ENCODE data around the gene TMLHE.

TMLHE gene

DNA sequence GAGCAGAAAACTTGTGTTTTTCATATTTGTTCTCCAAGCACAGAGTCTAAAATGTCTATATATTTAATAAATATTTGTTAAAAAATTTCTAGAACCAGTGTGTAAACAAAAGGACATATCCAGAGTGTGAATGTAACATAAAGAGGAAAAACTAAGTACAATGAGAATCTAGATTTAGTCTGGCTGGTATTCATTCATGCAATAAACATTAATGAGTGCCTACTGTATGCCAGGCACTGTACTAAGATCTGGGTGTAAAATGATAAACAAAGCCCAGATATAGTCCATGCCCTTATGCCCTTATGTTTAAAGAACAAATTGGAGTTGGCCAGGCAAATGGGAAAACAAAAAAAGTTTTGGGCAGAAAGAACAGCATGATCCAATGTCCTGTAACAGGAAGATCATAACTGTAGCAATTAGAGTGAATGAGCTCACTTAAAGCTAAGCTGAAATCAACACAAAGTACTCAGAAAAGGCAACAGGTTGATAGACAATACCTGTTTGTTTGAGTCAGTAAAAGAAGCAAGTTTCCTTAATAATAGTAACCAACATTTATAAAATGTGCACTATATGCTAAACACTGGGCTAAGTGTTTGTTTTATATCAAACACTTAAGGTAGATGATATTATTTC, 1.3 kb upstream of the TMLHE start:
- Histone ChIP-seq H3K9me3 (ENCODE audit: insufficient read depth, low read depth, low read length) (no peaks in the 10 kb centered on the region), H3K27me3 (ENCODE audit: insufficient read depth, low read length, poor library complexity, severe bottlenecking) (no peaks in the 10 kb centered on the region), H3F3A (ENCODE audit: low read depth) (no peaks in the 10 kb centered on the region), H3K4me3 (ENCODE audit: low read length, poor library complexity, severe bottlenecking) (no peak overlapping the region), H3K4me1 (ENCODE audit: insufficient read depth, low read length, poor library complexity, severe bottlenecking) (peaks cover 5% of the 10 kb centered on the region), H3K9me2 (replicated peaks; ENCODE audit: low read depth, low read length) (no peaks in the 10 kb centered on the region), H3K9ac (ENCODE audit: low read depth, low read length, poor library complexity, severe bottlenecking) (no peak overlapping the region), H2AFZ (ENCODE audit: low read length) (no peak overlapping the region), H3K79me2 (ENCODE audit: insufficient read depth, low read length) (peaks cover 21% of the 10 kb centered on the region; the same call in 1 of the 2 replicates), H3K36me3 (ENCODE audit: insufficient read depth, low read length) (no peaks in the 10 kb centered on the region), H4K20me1 (ENCODE audit: insufficient read depth, low read length, poor library complexity, severe bottlenecking) (no peaks in the 10 kb centered on the region), H3K4me2 (ENCODE audit: low read depth, low read length, poor library complexity, severe bottlenecking) (no peak overlapping the region)
- TF ChIP-seq EZH2phosphoT487 (IDR thresholded peaks at IDR 0.05; ENCODE audit: borderline replicate concordance): no peak
- TF ChIP-seq, protein P1, sequence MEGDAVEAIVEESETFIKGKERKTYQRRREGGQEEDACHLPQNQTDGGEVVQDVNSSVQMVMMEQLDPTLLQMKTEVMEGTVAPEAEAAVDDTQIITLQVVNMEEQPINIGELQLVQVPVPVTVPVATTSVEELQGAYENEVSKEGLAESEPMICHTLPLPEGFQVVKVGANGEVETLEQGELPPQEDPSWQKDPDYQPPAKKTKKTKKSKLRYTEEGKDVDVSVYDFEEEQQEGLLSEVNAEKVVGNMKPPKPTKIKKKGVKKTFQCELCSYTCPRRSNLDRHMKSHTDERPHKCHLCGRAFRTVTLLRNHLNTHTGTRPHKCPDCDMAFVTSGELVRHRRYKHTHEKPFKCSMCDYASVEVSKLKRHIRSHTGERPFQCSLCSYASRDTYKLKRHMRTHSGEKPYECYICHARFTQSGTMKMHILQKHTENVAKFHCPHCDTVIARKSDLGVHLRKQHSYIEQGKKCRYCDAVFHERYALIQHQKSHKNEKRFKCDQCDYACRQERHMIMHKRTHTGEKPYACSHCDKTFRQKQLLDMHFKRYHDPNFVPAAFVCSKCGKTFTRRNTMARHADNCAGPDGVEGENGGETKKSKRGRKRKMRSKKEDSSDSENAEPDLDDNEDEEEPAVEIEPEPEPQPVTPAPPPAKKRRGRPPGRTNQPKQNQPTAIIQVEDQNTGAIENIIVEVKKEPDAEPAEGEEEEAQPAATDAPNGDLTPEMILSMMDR (conservative IDR thresholded peaks at IDR 0.05; ENCODE audit: low read length): no peak

DNA sequence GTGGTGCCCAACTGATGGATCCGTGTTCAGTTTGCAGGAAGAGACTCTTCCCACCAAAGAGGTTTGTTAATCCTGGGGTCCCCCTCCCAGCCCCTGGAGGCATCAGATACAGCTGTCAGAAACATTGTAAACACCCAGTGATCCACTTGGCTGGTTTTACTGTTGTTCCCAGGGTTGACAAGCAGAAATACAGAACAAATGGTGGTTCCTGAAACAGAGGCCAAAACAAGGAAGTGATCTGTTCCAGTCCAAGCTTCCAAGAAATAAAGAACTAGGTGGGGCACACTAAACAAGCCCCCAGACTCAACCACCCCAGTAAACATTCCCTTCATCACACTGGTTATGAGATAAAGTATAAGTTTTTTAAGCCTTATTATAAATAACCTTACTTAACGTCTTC, 1.4 kb downstream of the TMLHE start:
- Histone ChIP-seq H3K4me1 (ENCODE audit: insufficient read depth, low read length, poor library complexity, severe bottlenecking) (peaks cover 5% of the 10 kb centered on the region), H3F3A (ENCODE audit: low read depth) (no peaks in the 10 kb centered on the region), H4K20me1 (ENCODE audit: insufficient read depth, low read length, poor library complexity, severe bottlenecking) (no peaks in the 10 kb centered on the region), H3K27me3 (ENCODE audit: insufficient read depth, low read length, poor library complexity, severe bottlenecking) (no peaks in the 10 kb centered on the region), H3K36me3 (ENCODE audit: insufficient read depth, low read length) (no peaks in the 10 kb centered on the region), H3K9me3 (ENCODE audit: insufficient read depth, low read depth, low read length) (0 out of 2 replicates have a peak, but pooled peaks cover 2% of the 10 kb centered on the region), H3K4me3 (ENCODE audit: low read length, poor library complexity, severe bottlenecking) (peak overlapping the region; percentile 91), H3K79me2 (ENCODE audit: insufficient read depth, low read length) (peaks cover 21% of the 10 kb centered on the region; the same call in 1 of the 2 replicates), H3K4me2 (ENCODE audit: low read depth, low read length, poor library complexity, severe bottlenecking) (peak overlapping the region; percentile 88), H3K9me2 (replicated peaks; ENCODE audit: low read depth, low read length) (no peaks in the 10 kb centered on the region), H3K9ac (ENCODE audit: low read depth, low read length, poor library complexity, severe bottlenecking) (peak overlapping the region; percentile 82), H2AFZ (ENCODE audit: low read length) (no peak overlapping the region)
- TF ChIP-seq, protein P1 (conservative IDR thresholded peaks at IDR 0.05; ENCODE audit: low read length): no peak
- no peak for TF ChIP-seq EZH2phosphoT487 (IDR thresholded peaks at IDR 0.05; ENCODE audit: borderline replicate concordance)

DNA sequence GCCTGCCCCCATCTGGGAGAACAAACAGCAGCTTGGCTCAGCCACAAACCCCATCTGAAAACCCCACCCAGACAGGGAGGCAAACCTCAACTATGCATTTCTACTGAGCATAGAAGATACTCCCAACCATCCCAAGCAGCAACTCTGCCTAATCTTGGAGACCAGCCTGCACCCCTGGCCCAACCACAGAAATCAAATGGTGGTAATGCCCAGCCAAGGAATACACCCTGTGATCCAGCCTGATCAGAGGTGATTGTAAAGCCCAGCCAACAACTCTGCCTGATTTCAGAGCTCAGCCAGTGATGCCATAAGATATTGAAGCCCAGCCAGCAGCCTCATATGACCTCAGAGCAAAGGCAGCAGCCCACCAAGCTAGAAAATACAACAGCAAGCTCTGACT, 19.8 kb downstream of the TMLHE start:
- no peaks in the 10 kb centered on the region; the same call in 1 of the 2 replicates for H3K9me3 ChIP-seq (ENCODE audit: insufficient read depth, low read depth, low read length)
- H3K4me1 ChIP-seq (ENCODE audit: insufficient read depth, low read length, poor library complexity, severe bottlenecking): no peaks in the 10 kb centered on the region
- H2AFZ ChIP-seq (ENCODE audit: low read length): no peak overlapping the region
- TF ChIP-seq, protein P1 (conservative IDR thresholded peaks at IDR 0.05; ENCODE audit: low read length): no peak
- no peak for TF ChIP-seq EZH2phosphoT487 (IDR thresholded peaks at IDR 0.05; ENCODE audit: borderline replicate concordance)
- H3K79me2 ChIP-seq (ENCODE audit: insufficient read depth, low read length): no peaks in the 10 kb centered on the region
- no peak overlapping the region for H3K4me2 ChIP-seq (ENCODE audit: low read depth, low read length, poor library complexity, severe bottlenecking)
- no peaks in the 10 kb centered on the region for H3K27me3 ChIP-seq (ENCODE audit: insufficient read depth, low read length, poor library complexity, severe bottlenecking)
- no peaks in the 10 kb centered on the region for H3K9me2 ChIP-seq (replicated peaks; ENCODE audit: low read depth, low read length)
- H4K20me1 ChIP-seq (ENCODE audit: insufficient read depth, low read length, poor library complexity, severe bottlenecking): no peaks in the 10 kb centered on the region
- H3K4me3 ChIP-seq (ENCODE audit: low read length, poor library complexity, severe bottlenecking): no peak overlapping the region
- H3F3A ChIP-seq (ENCODE audit: low read depth): no peaks in the 10 kb centered on the region
- no peaks in the 10 kb centered on the region for H3K36me3 ChIP-seq (ENCODE audit: insufficient read depth, low read length)
- H3K9ac ChIP-seq (ENCODE audit: low read depth, low read length, poor library complexity, severe bottlenecking): no peak overlapping the region
